Adipose tissue (tissue), 3 donors: ENCODE measurements around the gene ADCY5. TPM values are rescaled to one million over a fixed set of nuclear protein-coding genes. Genes with fewer than 3 reads are reported as not detected.

Experiments used
- H3K27ac ChIP-seq: one replicate; pipeline ENCODE4 v1.5.1; 2013; ENCODE audit warnings: low read depth, low read length
- WGBS, 3 donors: extraction: QIAGEN DNeasy Blood & Tissue Kit; methylation state at CpG; one replicate each; pipeline ENCODE4 v1.1.7; 2013; 5-methylcytosine and 5-hydroxymethylcytosine counted together
- polyA plus RNA-seq, 3 donors: library from polyadenylated mRNA; stranded (reverse); fragments of 200-250 nt; gene quantifications; one replicate each; pipeline ENCODE4 v1.2.3, GENCODE V29; 2013
- donor health status: healthy with polysubstance abuse.
- donor health status: Bipolar disorder and iron deficiency.
- donor health status: healthy.

The ADCY5 gene
- polyA plus RNA-seq, 3 donors: 6.0 to 76.1 (median 8.0) TPM

- 38 to 72% (median 68%) methylated on average over 10 of the region's 10 CpGs for WGBS, 3 donors
- no peak overlapping the region for H3K27ac ChIP-seq
Measured at GRCh38 chr3:123329636-123330340, 119.1 kb downstream of the ADCY5 start.

DNA sequence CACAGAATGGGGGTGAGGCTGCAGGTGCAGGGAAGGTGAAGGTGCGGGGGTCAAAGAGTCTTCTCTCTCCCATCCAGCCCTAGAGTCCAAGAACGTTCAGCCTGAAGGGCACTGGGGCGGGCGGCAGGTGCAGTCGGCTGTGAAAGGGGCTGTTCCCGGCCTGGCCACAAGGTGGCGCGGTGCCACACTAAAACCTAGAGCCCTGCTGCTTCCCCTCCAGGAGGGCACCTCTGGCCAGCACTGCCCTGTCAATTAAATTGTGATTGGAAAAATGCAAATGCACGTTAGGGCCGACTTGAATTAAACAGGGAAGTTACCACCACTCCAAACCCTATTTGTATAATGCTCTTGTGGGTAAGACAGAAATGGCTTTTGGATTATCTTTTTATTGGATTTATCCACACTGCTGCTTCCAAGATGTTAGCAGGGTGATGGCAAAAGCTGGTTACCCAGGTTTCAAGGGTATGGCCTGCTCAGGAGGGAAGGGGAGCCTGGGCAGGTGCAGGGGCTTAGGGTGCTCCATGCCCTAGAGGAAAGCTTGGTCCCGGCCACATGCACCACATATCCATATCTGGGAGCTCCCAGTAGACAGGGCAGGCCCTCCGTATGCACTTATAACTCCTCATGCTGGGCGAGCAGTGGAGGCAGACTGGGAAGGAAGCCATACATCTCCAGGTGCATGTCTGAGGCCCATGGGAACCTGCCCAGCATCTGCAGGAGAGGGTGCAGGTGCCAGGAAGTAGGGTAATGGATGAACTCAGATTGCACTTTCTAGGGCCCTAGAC, 119.8 kb downstream of the ADCY5 start:
- 15 to 19% (median 16%) methylated on average over 13 of the region's 13 CpGs for WGBS, 3 donors
- no peak overlapping the region for H3K27ac ChIP-seq

DNA sequence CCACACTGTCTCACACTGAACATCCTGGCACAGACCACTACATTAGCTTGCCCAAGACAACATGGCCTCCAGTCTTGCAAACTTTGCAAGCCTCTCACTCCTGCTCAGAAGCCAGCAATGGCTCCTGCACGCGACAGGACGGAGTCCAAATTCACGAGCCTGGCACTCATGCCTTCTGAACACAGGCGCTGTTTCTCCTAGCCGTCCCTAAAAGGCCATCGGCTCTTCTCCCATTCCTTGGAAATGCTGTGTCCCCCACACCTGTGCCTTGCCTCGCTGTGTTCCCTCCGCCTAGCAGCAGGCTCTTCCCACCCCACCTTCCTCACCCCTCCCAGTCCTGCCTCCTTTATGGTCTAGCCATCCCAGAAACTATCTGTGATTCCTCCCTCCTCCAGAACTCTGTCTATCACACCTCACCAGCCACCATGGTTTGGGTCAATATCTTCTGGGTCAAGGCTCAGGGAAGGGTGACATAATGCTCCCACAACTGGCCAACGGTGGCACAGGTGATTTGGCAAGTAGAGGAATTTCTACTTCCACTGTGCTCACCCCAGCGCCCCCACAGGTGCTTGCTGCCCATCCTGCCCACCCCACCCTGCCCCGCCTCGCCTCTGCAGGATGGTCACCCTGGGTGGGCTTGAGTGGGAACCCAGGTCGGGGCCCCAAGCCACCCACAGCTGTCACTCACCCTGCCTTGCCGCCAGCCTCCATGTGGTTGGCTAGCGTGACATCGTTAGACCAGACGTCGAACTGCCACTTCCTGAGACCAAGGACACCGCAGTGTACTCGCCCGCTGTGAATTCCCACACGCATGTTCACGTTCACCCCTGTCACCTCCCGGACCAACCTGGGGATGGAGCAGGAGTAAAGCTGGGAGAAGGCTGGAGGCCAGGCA, 120.7 kb downstream of the ADCY5 start:
- WGBS, 3 donors: 65 to 73% (median 72%) methylated on average over 25 of the region's 25 CpGs
- H3K27ac ChIP-seq: no peak overlapping the region

DNA sequence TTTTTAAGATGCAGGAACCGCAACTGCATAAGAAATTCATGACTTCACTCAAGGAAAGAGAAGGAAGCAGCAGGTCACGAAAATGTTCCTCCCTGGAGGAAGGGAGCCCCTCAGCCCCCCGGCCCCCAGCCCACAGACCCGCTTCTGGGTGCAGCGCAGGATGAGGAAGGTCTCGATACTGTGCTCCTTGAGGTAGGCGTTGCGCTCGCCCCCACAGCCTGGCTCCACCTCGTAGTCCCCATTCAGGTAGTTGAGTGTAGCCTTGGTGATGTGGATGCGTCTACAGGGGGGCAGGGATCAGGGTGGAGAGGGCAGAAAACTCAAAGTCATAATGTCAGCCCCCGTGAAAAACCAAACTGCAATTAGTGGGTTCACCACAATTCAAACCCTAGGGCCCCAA, 121.4 kb downstream of the ADCY5 start:
- no peak overlapping the region for H3K27ac ChIP-seq
- WGBS, 3 donors: 71 to 88% (median 71%) methylated on average over 12 of the region's 12 CpGs

- no peak overlapping the region for H3K27ac ChIP-seq
- 73 to 87% (median 78%) methylated on average over 6 of the region's 6 CpGs for WGBS, 3 donors
Measured at GRCh38 chr3:123326531-123326930, 122.4 kb downstream of the ADCY5 start.

GRCh38 chr3:123325766-123326256, 123.1 kb downstream of the ADCY5 start:
- WGBS, 3 donors: 88 to 92% (median 91%) methylated on average over 8 of the region's 8 CpGs
- no peak overlapping the region for H3K27ac ChIP-seq

GRCh38 chr3:123324880-123325765, 123.8 kb downstream of the ADCY5 start:
- 90 to 91% (median 90%) methylated on average over 14 to 15 of the region's 15 CpGs for WGBS, 3 donors
- no peak overlapping the region for H3K27ac ChIP-seq

GRCh38 chr3:123323781-123324180, 125.1 kb downstream of the ADCY5 start:
- 85 to 92% (median 87%) methylated on average over 1 of the region's 1 CpG for WGBS, 3 donors
- no peak overlapping the region for H3K27ac ChIP-seq

- H3K27ac ChIP-seq: no peak overlapping the region
- 76 to 89% (median 87%) methylated on average over 11 of the region's 11 CpGs for WGBS, 3 donors
Measured at GRCh38 chr3:123322866-123323265, 126.0 kb downstream of the ADCY5 start.

DNA sequence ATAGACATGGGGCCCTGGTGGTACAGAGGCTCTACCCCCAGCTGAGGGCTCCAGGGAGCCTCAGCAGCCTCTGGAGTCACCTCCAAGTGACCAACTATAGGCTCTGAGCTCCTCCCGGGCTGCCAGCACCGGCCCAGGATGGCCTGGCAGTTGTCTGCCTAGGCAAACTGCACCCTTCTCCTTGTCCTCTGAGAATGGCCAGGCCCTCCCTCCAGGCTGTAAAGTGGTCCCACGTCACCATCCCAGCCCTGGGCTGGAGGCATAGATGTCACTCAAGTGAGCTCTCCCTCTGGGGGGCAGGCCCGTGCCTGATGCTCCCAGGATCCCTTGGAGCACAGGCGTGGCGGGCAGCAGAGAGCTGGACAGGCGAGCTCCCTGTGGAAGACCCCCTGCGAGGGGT, 127.1 kb downstream of the ADCY5 start:
- WGBS, 3 donors: 85 to 89% (median 87%) methylated on average over 8 of the region's 8 CpGs
- no peak overlapping the region for H3K27ac ChIP-seq

- WGBS, 3 donors: 83 to 91% (median 88%) methylated on average over 5 of the region's 5 CpGs
- no peak overlapping the region for H3K27ac ChIP-seq
Measured at GRCh38 chr3:123320221-123320620, 128.7 kb downstream of the ADCY5 start.

DNA sequence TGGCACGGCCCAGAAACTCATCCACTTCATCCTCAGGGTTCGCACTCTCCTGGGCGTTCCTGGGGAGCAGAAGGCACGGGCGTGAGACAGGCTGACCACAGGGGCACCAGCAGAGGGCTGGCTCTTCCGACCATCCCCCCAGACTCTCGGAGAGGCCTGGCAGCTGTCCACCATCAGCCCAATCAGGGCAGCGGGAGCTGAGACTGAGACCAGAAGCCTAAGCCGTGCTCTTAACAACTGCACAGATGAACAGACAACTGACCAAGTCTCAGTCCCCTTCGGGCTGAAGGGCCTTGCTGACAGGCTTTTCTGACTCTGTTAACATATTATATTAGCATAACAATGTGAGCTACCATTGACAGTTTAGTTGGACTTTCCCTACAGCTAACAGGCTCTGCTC, 129.1 kb downstream of the ADCY5 start:
- WGBS, 3 donors: 64 to 75% (median 68%) methylated on average over 10 of the region's 10 CpGs
- no peak overlapping the region for H3K27ac ChIP-seq

DNA sequence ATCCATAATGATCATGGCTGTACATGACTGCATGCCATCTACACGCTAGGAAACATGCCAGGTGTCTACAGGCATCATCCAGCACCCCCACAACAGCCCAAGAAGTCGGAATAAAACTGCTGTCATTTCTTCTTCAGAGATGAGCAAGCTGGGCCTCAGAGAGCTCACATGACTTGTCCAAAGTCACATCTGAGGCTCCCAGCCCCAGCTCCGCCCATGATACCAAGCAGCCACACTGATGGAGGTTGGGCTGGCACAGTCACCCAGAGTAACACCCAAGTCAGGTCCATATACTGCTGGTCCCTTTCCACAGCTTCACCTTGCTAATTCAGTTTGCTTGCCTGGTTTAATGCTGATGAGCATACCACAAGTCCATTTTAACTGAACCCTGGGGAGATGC, 130.5 kb downstream of the ADCY5 start:
- H3K27ac ChIP-seq: no peak overlapping the region
- 79 to 86% (median 85%) methylated on average over 3 of the region's 3 CpGs for whole genome bisulfite sequencing, 3 donors

GRCh38 chr3:123317716-123318115, 131.2 kb downstream of the ADCY5 start:
- WGBS, 3 donors: 84 to 94% (median 90%) methylated on average over 12 to 14 of the region's 14 CpGs

DNA sequence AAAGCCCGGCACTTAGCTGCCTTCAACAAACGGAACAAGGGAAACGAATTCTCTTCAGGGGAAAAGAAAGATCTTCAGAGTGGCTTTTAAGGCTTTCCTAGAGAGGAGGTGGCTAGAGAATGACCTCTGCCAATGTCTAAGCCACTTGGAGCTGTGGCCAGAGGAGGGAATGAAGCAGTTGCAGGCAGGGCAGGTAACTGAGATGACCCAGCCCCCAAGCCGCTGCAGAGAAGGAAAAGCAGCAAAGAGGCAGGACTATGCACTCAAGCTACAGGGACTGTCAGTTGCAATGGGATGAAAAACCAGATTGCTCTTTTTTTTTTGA, 133.7 kb downstream of the ADCY5 start:
- WGBS, 3 donors: 47 to 66% (median 57%) methylated on average over 4 of the region's 4 CpGs
- no peak overlapping the region for H3K27ac ChIP-seq

More at GRCh38 chr3:123317716-123318115, 131.2 kb downstream of the ADCY5 start:
- no peak overlapping the region for H3K27ac ChIP-seq

DNA sequence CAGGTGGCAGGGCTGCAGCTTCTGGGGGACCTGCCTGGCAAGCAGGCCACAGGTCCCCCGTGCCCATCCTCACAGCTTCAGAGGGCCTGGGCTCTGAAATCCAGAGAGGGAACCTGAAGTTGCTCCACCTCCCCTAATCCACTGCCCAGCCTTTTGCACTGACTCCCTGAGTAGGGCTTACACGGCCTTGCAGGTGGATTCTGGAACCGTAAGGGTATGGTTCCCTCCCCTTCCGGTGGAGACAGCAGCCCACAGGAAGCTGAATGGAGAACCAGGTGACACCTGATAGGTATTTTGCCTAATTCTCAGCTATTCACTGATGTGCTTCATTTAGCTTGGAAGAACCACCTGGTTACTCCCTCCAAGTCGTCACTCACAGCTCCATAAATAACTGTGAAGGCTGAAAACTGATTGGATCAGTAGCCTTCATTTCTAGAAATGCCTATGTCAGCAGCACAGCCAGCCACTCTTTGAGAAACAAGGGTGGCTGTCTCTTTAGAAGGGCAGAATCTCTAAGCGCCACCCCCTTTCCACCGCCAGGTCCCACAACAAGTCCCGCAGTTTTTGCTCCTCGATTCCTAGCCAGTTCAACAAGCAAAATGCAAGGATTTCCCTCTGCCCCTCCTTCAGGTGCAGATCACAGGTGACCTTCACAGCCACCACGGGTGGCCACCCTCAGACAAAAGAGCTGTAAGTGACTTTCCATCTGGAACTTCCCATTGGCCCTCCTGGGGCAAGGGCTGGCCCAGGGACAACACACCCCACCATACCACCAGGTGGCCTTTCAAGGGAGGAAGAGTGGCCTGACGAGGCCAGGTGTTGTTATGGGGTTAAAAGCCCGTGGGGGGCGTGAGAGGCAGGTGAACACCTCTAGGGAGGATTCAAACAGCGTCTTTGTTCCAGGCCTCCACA, 134.3 kb downstream of the ADCY5 start:
- H3K27ac ChIP-seq: no peak overlapping the region

GRCh38 chr3:123313889-123314288, 135.0 kb downstream of the ADCY5 start:
- H3K27ac ChIP-seq: no peak overlapping the region
- WGBS, 3 donors: 53 to 77% (median 74%) methylated on average over 5 of the region's 5 CpGs

More for the DNA sequence above, 134.3 kb downstream of the ADCY5 start:
- WGBS, 3 donors: 53 to 61% (median 58%) methylated on average over 14 of the region's 14 CpGs
